ENCODE data around the gene TMEM220. TPM values are rescaled to one million over a fixed set of nuclear protein-coding genes. Genes with fewer than 3 reads are reported as not detected.

The TMEM220 gene
- polyA plus RNA-seq, 1 of the 3 experiments (the other 2 are of a cell fraction): 2.7 TPM

- TF ChIP-seq CTCF (IDR thresholded peaks at IDR 0.05) (no peak), FOXJ3 (CRISPR knock-in tag; IDR thresholded peaks at IDR 0.05) (no peak), RFX5 (IDR thresholded peaks at IDR 0.05; ENCODE audit: low read length) (no peak), YY1 (IDR thresholded peaks at IDR 0.05; ENCODE audit: low read depth) (no peak), EP300 (IDR thresholded peaks at IDR 0.05; ENCODE audit: borderline replicate concordance in 1 of 2, low read depth in 1 of 2, low read length in 1 of 2) (no peak), MAX (IDR thresholded peaks at IDR 0.05; ENCODE audit: low read depth) (no peak)
- TF ChIP-seq, protein P1, sequence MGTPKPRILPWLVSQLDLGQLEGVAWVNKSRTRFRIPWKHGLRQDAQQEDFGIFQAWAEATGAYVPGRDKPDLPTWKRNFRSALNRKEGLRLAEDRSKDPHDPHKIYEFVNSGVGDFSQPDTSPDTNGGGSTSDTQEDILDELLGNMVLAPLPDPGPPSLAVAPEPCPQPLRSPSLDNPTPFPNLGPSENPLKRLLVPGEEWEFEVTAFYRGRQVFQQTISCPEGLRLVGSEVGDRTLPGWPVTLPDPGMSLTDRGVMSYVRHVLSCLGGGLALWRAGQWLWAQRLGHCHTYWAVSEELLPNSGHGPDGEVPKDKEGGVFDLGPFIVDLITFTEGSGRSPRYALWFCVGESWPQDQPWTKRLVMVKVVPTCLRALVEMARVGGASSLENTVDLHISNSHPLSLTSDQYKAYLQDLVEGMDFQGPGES (IDR thresholded peaks at IDR 0.05; ENCODE audit: low read depth, low read length): no peak
These were observed 26.4 kb upstream of the TMEM220 start (continued) for GRCh38 chr17:10756185-10756584.

GRCh38 chr17:10755592-10756127 is 25.8 kb upstream of the TMEM220 start:
- H3K27me3 ChIP-seq (ENCODE audit: insufficient read depth): no peaks in the 10 kb centered on the region
- TF ChIP-seq TAF1 (IDR thresholded peaks at IDR 0.05; ENCODE audit: borderline replicate concordance, low read depth, low read length): no peak
- TF ChIP-seq MXI1 (IDR thresholded peaks at IDR 0.05; ENCODE audit: low read depth, low read length): no peak
- TF ChIP-seq TEAD4 (IDR thresholded peaks at IDR 0.05; ENCODE audit: borderline replicate concordance, insufficient read depth): no peak
- TF ChIP-seq, protein P2, sequence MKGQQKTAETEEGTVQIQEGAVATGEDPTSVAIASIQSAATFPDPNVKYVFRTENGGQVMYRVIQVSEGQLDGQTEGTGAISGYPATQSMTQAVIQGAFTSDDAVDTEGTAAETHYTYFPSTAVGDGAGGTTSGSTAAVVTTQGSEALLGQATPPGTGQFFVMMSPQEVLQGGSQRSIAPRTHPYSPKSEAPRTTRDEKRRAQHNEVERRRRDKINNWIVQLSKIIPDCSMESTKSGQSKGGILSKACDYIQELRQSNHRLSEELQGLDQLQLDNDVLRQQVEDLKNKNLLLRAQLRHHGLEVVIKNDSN (IDR thresholded peaks at IDR 0.05; ENCODE audit: borderline replicate concordance, low read depth): no peak
- no peak for TF ChIP-seq TCF12 (IDR thresholded peaks at IDR 0.05)
- no peak for TF ChIP-seq FOXM1 (IDR thresholded peaks at IDR 0.05; ENCODE audit: low read depth)
- TF ChIP-seq USF2 (IDR thresholded peaks at IDR 0.05; ENCODE audit: borderline replicate concordance, low read depth, low read length): no peak
- TF ChIP-seq MEF2A (IDR thresholded peaks at IDR 0.05; ENCODE audit: borderline replicate concordance, low read depth): no peak
- TF ChIP-seq GABPA (IDR thresholded peaks at IDR 0.05; ENCODE audit: low read depth): no peak
- TF ChIP-seq FOXJ3 (CRISPR knock-in tag; IDR thresholded peaks at IDR 0.05): no peak
- H4K20me1 ChIP-seq (ENCODE audit: insufficient read depth): no peaks in the 10 kb centered on the region
- no peak for DNase-seq
- no peaks in the 10 kb centered on the region for H3K9me2 ChIP-seq
- no peak overlapping the region for H3K4me2 ChIP-seq
- no peaks in the 10 kb centered on the region for H3K79me2 ChIP-seq (ENCODE audit: insufficient read depth)
- no peaks in the 10 kb centered on the region for H3F3A ChIP-seq (replicated peaks; ENCODE audit: insufficient read depth)
- H3K36me3 ChIP-seq (replicated peaks in 1 of 2; ENCODE audit: control insufficient read depth in 1 of 2, insufficient read depth in 2 of 2, low read length in 1 of 2): no peaks in the 10 kb centered on the region
- 14% methylated on average over 3 of the region's 3 CpGs for WGBS (ENCODE audit: low lambda C conversion rate)
- no peak overlapping the region for H3K9ac ChIP-seq
- peaks cover 0 to 31% of the 10 kb centered on the region in 2 experiments; a peak in 1 of 4 replicates for H3K4me1 ChIP-seq (ENCODE audit: control insufficient read depth in 1 of 2, insufficient read depth in 2 of 2, low read depth in 1 of 2, low read length in 1 of 2)
- POLR2A ChIA-PET: no interaction called here
- H3K4me3 ChIP-seq (ENCODE audit: low read depth in 2 of 2, low read length in 1 of 2): no peak overlapping the region
- H2AFZ ChIP-seq (ENCODE audit: low read depth): no peak overlapping the region
- CTCF ChIA-PET: interaction anchor here (5.0 kb wide), 1 partner anchor 18 kb away, joined by 21 read pairs; no protein-coding TSS in a partner anchor
- no peak overlapping the region for H3K27ac ChIP-seq (ENCODE audit: low read depth in 2 of 2, low read length in 1 of 2)
- H3K9me3 ChIP-seq: no peaks in the 10 kb centered on the region

Measured in SK-N-SH (cell line).